ENCODE results near the gene NFKBIZ.

Gene NFKBIZ

DNA sequence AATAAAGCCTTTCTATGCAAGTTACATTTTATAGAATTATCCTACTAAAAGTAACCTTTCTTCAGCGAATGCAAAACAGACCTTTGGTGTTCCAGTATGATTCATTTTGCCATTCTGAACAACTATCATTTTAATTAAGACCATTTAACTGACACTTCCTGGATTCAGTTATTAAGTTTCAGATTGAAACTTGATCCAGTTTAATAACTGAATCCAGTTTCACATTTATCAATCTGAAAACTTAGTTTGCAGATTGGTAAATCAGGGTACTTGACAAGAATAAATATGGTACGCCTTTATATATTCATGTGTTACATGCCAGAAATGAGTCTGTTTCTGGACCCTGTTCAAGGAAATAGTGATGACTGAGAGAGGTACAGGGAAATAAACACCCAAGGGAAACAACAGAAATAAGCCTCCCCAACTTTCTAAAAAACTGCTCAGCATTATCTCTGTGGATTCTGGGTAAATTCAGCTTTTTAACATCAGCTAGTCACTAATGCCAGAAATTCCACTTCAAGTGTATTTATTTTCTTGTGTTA lies 23.3 kb upstream of the NFKBIZ start:
- no peak for DNase-seq (ENCODE audit: low spot score)

GRCh38 chr3:101827211-101828174 lies 21.8 kb upstream of the NFKBIZ start:
- peak; percentile 79 for DNase-seq (ENCODE audit: low spot score)

DNA sequence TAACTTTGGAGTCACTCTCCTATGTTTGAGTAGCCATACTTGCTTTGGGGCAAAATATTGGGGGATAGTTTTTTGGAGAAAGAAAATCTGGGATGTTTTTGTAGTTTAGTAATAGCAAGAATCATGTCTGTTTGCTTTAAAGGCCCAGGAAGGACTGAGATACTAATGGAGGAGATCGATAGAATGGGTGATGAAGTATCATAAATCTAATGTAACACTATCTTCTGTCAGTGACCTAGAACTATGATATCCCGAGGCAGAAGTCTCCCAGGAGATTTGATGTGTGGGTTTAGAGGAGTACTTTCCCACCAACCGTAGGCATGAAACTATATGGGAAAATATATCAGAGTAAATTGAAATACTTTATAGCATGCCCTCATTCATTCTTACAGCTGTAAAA lies 21.0 kb upstream of the NFKBIZ start:
- no peak for DNase-seq (ENCODE audit: low spot score)

DNA sequence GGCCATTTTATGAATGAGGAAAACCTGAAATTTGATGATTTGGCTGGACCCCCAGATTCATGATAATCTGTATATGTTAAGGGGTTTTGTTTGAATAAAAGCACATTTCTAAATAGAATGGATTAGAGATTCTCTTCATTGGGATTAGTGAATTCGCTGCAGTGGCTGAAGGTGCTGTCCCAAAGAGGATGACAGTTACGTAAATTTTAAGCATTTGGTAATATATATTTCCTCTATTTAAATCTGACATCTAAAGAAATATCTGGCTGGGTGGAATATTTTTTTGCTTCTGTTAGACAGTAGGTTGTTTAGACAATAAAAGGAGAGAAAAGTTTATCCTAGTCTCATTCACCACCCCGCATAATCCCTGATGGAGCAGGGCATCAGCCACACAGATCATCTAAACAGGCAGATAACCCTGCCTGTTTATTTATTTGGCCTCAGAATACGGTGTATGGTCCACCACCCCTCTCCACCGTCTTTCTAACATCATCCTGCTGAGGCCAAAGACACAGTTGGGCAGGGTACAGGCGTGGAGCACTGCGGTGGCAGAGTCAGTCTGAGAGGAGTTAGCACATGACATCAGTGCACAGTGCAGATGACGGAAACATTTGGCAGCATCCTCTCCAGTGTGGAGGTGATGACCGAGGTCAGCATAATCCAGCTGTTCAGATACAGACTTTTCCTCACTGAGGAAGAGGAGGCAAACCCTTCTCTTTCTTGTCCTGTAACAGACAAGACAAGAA lies 20.4 kb upstream of the NFKBIZ start:
- DNase-seq (ENCODE audit: low spot score) = no peak

- DNase-seq (ENCODE audit: low spot score) = no peak
These were observed 19.9 kb upstream of the NFKBIZ start for GRCh38 chr3:101829437-101829830.

GRCh38 chr3:101829874-101830273 lies 19.4 kb upstream of the NFKBIZ start:
- no peak for DNase-seq (ENCODE audit: low spot score)

- DNase-seq (ENCODE audit: low spot score) = no peak
These were observed 15.8 kb upstream of the NFKBIZ start for GRCh38 chr3:101833446-101833974.

DNA sequence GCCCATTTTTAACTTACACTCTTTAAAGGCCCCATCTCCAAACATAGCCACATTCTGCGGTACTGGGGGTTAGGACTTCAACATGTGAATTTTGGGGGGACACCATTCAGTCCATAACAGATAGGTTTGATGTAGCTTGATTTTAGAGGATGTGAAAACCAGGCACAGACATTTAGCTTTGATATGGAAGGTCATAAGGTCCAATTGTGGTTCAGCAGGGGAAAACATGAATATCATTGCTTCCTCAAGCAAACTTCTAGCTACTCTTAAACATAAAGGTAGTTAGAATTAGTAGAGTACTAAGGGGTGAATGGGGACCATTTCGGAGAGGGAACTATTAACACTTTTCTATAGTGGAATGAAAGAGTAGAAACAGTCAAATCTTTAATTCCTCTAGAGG lies 13.6 kb upstream of the NFKBIZ start:
- DNase-seq (ENCODE audit: low spot score) = no peak

DNA sequence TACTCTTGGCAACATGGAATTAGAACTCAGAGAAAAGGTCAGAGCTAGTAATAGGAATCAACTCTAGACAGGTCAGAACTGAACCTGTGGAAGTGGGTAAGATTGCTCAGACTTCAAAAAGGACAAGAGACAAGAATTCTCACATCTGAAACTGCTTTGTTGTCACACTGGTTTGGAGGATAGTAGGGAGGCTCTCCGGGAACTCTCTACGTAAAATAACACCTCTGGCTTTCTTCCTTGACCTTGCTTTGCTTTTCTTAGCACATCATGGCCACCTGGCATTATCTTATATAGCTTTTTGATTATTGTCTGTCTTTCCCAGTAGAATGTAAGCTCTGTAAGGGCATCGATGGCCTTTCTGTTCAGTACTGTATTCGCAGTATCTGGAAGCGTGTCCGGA lies 13.2 kb upstream of the NFKBIZ start:
- DNase-seq (ENCODE audit: low spot score) = no peak

GRCh38 chr3:101836652-101837598 lies 12.4 kb upstream of the NFKBIZ start:
- DNase-seq (ENCODE audit: low spot score) = no peak

- no peak for DNase-seq (ENCODE audit: low spot score)
These were observed 10.6 kb upstream of the NFKBIZ start for GRCh38 chr3:101838691-101839090.

- no peak for DNase-seq (ENCODE audit: low spot score)
These were observed 9.2 kb upstream of the NFKBIZ start for GRCh38 chr3:101840066-101840465.

GRCh38 chr3:101842245-101842934 lies 6.9 kb upstream of the NFKBIZ start:
- DNase-seq (ENCODE audit: low spot score) = no peak

DNA sequence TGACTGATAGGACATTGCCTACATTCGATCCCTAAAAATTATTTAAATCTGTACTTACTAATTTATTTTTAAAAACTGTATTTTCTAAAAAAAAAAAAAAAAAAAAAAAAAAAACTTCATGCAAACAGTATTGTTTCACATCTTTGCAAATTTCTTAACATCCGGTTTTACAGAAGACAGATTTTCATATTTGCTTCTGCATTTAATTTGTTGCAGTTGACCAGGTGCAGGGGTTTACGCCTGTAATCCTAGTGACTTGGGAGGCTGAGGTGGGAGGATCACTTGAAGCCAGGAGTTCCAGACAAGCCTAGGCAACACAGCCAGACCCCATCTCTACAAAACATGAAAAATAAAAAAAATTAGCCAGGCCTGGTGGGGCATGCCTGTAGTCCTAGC lies 6.4 kb upstream of the NFKBIZ start:
- DNase-seq (ENCODE audit: low spot score) = no peak

- no peak for DNase-seq (ENCODE audit: low spot score)
These were observed 3.9 kb upstream of the NFKBIZ start for GRCh38 chr3:101845425-101845824.

- no peak for DNase-seq (ENCODE audit: low spot score)
These were observed 2.6 kb upstream of the NFKBIZ start for GRCh38 chr3:101846709-101847108.

DNA sequence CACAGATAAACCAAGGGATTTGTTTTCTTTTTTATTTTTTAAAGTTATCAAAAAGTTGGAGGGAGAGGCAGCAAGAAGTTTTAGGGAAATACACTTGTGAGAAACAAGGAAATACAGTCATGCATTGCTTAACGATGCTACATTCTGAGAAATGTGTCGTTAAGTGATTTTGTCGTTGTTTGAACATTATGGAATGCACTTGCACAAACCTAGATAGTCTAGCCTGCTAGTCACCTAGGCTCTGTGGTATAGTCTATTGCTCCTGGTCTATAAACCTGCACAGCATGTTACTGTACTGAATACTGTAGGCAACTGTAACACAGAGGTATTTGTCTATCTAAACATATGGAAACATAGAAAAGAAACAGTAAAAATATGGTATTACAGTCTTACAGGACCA lies 2.0 kb upstream of the NFKBIZ start:
- no peak for DNase-seq (ENCODE audit: low spot score)

GRCh38 chr3:101848326-101848725 lies 988 bp upstream of the NFKBIZ start:
- no peak for DNase-seq (ENCODE audit: low spot score)

- DNase-seq (ENCODE audit: low spot score) = peak; percentile 29
These were observed 466 bp downstream of the NFKBIZ start for GRCh38 chr3:101849714-101850245.

- DNase-seq (ENCODE audit: low spot score) = peak; percentile 6
These were observed 1.1 kb downstream of the NFKBIZ start for GRCh38 chr3:101850246-101851051.
